Uterus (tissue), 2 donors: ENCODE data around the gene WSB1.
"Not testable (repeated sequence)": the region's sequence is repeated elsewhere in the genome, so short reads cannot be mapped to it uniquely, and the experiment has no call there.

Experiments
- CTCF ChIP-seq, 4 experiments: fragments of 200-600 bp in 2 of 4; fragments of 450-650 bp in 2 of 4; sonication (generic) in 2 of 4; IDR thresholded peaks; one replicate each; pipeline ENCODE4 v1.5.1; 2016 to 2019; ENCODE audit warnings: antibody characterized with exemption in 4 of 4, mild to moderate bottlenecking in 2 of 4, moderate library complexity in 1 of 4
- POLR2A ChIP-seq, 2 donors: fragments of 450-650 bp; IDR thresholded peaks; one replicate each; pipeline ENCODE4 v1.6.1; 2016; ENCODE audit warnings: antibody characterized with exemption in 2 of 2, mild to moderate bottlenecking in 1 of 2, moderate library complexity in 1 of 2

GRCh38 chr17:27250791-27251190 lies 43.1 kb upstream of the WSB1 start:
- not testable (repeated sequence) for TF ChIP-seq CTCF, POLR2A (IDR thresholded peaks at IDR 0.05)
